H1 (cell line): Measurements from ENCODE around the gene NPBWR2.

Source experiments
- BACH1 ChIP-seq: IDR thresholded peaks from 2 replicates; pipeline ENCODE4 v1.6.1; 2012; ENCODE audit warnings: low read length, improper control_type of control experiment
- EGR1 ChIP-seq: IDR thresholded peaks from 2 replicates; pipeline ENCODE4 v1.6.1; 2011; ENCODE audit warnings: low read depth, low read length, borderline replicate concordance
- EP300 ChIP-seq, 2 experiments: IDR thresholded peaks; 1 replicate in 1 of 2; 2 replicates in 1 of 2; pipeline ENCODE4 v1.6.1; 2011 to 2012; ENCODE audit warnings: low read depth in 2 of 2, low read length in 2 of 2, mild to moderate bottlenecking in 2 of 2, borderline replicate concordance in 1 of 2, inconsistent platforms in 1 of 2, moderate library complexity in 1 of 2
- EZH2 ChIP-seq: fragments of 200-600 bp; sonication (generic); IDR thresholded peaks from 2 replicates; pipeline ENCODE4 v1.7.1; 2012; ENCODE audit warnings: low read depth, mild to moderate bottlenecking, moderate library complexity, low read length, inconsistent platforms; ENCODE audit not compliant: severe bottlenecking
- PHF8 ChIP-seq: fragments of 200-600 bp; sonication (generic); conservative IDR thresholded peaks from 2 replicates; pipeline ENCODE4 v1.7.1; 2012; ENCODE audit warnings: low read depth, mild to moderate bottlenecking, inconsistent platforms, low read length, moderate library complexity
- POLR2A ChIP-seq, 2 experiments: IDR thresholded peaks; 1 replicate in 1 of 2; 2 replicates in 1 of 2; pipeline ENCODE4 v1.6.1; 2011; ENCODE audit warnings: low read depth in 2 of 2, low read length in 2 of 2, mild to moderate bottlenecking in 2 of 2; ENCODE audit errors: control extremely low read depth in 1 of 2
- POLR2AphosphoS5 ChIP-seq: IDR thresholded peaks from 2 replicates; pipeline ENCODE4 v1.6.1; 2011; ENCODE audit warnings: low read depth, low read length
- SUZ12 ChIP-seq: fragments of 200-600 bp; sonication (generic); IDR thresholded peaks from 2 replicates; pipeline ENCODE4 v1.6.1; 2012; ENCODE audit warnings: mild to moderate bottlenecking, inconsistent platforms, low read length, moderate library complexity, mixed read lengths
- TBP ChIP-seq: IDR thresholded peaks from 2 replicates; pipeline ENCODE4 v1.6.1; 2011; ENCODE audit warnings: low read depth, low read length, improper control_type of control experiment
- TF ChIP-seq, protein P1 (sequence below), 3 experiments: IDR thresholded peaks; 1 replicate in 2 of 3; 2 replicates in 1 of 3; pipeline versions ENCODE4 v1.5.1 to v1.6.1; 2011; ENCODE audit warnings: low read length in 3 of 3, mild to moderate bottlenecking in 3 of 3, inconsistent platforms in 2 of 3, low read depth in 1 of 3, moderate library complexity in 1 of 3; ENCODE audit not compliant: insufficient read depth in 1 of 3; ENCODE audit errors: control extremely low read depth in 1 of 3
- TF ChIP-seq, protein P2 (sequence below): IDR thresholded peaks from 2 replicates; pipeline ENCODE4 v1.6.1; 2012; ENCODE audit warnings: inconsistent platforms

- TF ChIP-seq, protein P1, sequence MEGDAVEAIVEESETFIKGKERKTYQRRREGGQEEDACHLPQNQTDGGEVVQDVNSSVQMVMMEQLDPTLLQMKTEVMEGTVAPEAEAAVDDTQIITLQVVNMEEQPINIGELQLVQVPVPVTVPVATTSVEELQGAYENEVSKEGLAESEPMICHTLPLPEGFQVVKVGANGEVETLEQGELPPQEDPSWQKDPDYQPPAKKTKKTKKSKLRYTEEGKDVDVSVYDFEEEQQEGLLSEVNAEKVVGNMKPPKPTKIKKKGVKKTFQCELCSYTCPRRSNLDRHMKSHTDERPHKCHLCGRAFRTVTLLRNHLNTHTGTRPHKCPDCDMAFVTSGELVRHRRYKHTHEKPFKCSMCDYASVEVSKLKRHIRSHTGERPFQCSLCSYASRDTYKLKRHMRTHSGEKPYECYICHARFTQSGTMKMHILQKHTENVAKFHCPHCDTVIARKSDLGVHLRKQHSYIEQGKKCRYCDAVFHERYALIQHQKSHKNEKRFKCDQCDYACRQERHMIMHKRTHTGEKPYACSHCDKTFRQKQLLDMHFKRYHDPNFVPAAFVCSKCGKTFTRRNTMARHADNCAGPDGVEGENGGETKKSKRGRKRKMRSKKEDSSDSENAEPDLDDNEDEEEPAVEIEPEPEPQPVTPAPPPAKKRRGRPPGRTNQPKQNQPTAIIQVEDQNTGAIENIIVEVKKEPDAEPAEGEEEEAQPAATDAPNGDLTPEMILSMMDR (IDR thresholded peaks at IDR 0.05; ENCODE audit: control extremely low read depth in 1 of 3, insufficient read depth in 1 of 3, low read depth in 1 of 3, low read length in 3 of 3) = no peak
- TF ChIP-seq TBP (no peak), SUZ12 (no peak), EGR1 (no peak), EP300 (IDR thresholded peaks at IDR 0.05; ENCODE audit: borderline replicate concordance in 1 of 2, low read depth in 2 of 2, low read length in 2 of 2) (no peak), POLR2AphosphoS5 (no peak), EZH2 (no peak), BACH1 (no peak), PHF8 (no peak), POLR2A (IDR thresholded peaks at IDR 0.05; ENCODE audit: control extremely low read depth in 1 of 2, low read depth in 2 of 2, low read length in 2 of 2) (no peak)
- TF ChIP-seq, protein P2, sequence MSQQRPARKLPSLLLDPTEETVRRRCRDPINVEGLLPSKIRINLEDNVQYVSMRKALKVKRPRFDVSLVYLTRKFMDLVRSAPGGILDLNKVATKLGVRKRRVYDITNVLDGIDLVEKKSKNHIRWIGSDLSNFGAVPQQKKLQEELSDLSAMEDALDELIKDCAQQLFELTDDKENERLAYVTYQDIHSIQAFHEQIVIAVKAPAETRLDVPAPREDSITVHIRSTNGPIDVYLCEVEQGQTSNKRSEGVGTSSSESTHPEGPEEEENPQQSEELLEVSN = no peak
These were observed 51.9 kb downstream of the NPBWR2 start for GRCh38 chr20:64055396-64055892.
